ENCODE results near the gene COPS7A.
A peak's percentile ranks its signal among the peaks of the same experiment; 100 is the strongest.

Gene COPS7A, protein sequence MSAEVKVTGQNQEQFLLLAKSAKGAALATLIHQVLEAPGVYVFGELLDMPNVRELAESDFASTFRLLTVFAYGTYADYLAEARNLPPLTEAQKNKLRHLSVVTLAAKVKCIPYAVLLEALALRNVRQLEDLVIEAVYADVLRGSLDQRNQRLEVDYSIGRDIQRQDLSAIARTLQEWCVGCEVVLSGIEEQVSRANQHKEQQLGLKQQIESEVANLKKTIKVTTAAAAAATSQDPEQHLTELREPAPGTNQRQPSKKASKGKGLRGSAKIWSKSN

DNA sequence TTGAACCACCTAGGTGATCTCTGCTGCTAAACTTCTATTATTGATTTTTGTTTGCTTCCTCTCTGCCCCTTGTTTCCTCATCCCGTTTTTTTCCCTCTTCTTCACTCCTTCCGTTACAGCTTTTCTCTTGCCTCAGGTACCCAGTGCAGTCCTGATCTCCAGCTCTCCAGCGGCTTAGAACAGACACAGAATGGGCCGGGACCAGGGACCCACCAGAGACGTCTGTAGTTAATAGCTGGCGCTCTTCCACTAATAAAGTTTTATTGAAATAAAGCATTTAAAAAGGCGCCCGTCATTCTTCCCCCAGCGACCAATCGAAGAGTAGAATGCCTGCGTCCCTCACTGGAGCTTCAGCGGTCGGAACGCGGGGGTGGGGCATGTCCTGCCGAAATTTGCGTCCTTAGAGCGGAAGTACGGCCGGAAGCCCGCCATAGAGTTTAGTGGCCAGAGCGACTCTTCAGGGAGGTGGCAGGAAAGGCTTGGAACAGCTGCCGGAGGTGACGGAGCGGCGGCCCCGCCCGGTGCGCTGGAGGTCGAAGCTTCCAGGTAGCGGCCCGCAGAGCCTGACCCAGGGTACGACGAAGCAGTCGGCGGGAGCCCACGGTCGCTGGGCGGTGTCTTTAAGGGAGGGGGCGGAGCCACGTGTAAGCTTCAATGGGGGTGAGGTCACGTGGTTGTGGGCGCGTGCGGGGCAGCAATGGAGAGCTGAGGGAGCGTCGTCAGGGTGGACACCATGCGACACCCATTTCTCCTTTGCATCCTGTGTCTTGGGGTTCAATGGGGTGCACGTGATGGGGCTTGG is at the start of gene COPS7A:
Gene COPS7A (plus strand): TSS at position 440 of the 802 bp plus-strand sequence. CDS start 611 bp downstream, outside the sequence.
- DNase-seq (ENCODE audit: low read depth in 3 of 3): peak; percentile 93 to 97 (median 95)

DNA sequence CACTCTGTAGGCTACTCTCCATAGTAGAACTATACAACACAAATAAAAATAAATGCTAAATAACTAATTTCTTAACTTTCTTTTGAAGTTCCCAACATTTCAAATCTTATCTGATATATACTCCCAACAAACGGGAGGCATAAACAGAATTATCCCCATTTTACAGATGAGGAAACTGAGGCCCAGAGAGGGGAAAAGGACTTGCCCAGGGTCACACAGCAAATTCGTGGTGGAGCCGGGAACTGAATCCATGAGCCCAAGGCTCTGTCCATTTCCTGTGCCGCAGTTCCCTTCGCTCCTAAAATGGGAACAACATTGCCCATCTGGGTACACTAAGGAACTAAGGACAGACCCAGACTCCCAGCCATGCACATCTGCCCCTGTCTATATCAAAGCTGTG is 46.9 kb upstream of the COPS7A start:
- DNase-seq (ENCODE audit: low read depth in 3 of 3): no peak

DNA sequence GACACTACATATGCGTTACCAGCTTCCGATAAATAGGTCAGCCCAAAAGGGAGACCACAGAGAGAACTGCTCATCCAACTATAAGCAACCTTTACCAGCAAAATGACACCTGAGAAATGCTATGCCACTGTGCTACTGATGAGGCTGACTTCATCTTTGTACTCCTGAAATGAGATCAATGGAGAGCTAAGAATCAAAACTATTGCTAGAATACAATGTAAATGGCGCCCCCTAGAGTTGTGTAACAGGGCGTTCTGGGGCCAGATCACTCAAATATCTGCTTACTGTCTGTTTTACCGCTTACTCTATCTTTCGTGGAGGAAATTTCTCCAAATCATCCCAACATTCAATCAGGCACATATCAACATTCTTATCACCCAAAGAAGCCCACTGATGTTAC is 39.2 kb upstream of the COPS7A start:
- peak in 2 of 3 donors; percentile 22 to 60 for DNase-seq (ENCODE audit: low read depth in 3 of 3)

DNA sequence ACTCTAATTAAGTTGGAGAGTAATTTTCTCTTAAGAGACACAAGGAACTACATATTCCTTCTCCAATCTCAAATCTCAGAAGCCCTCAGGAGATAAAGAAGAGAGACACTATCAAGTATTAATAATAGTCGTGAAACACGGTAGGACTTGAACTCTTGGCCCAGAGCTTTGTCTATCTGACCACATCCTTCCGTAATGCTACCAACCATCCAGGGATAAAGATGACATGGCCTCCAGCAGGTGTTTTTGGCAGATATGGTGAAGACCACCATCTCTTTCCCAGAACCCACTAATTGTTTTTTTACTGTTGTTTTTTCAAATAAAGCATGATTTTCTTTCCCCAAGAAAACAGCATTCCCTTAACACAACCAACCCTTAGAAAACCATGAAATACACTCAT is 38.0 kb upstream of the COPS7A start:
- no peak for DNase-seq (ENCODE audit: low read depth in 3 of 3)

DNA sequence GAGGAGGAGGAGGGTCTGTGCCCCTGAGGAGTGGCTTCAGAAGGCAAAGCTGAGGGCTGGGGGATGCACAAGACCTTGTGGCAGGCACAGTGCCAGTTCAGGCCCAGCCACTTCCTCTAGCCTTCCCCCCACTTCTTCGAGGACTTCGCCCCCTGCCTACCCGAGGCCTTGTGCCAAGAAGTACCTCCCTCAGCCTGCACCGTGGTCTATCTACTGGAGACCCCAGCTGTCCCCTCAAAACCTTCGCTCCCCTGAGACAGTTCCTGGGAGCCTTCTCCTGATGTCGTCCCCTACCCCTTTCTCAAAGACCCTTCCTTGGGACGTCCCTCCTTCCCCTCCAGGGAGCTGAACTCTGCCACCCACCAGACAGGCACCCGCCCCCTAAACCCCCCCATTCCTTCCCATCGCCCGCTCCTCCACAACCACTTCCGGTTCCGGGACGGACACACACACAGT is 35.3 kb upstream of the COPS7A start:
- DNase-seq (ENCODE audit: low read depth in 3 of 3): peak in 1 of 3 donors; percentile 23

DNA sequence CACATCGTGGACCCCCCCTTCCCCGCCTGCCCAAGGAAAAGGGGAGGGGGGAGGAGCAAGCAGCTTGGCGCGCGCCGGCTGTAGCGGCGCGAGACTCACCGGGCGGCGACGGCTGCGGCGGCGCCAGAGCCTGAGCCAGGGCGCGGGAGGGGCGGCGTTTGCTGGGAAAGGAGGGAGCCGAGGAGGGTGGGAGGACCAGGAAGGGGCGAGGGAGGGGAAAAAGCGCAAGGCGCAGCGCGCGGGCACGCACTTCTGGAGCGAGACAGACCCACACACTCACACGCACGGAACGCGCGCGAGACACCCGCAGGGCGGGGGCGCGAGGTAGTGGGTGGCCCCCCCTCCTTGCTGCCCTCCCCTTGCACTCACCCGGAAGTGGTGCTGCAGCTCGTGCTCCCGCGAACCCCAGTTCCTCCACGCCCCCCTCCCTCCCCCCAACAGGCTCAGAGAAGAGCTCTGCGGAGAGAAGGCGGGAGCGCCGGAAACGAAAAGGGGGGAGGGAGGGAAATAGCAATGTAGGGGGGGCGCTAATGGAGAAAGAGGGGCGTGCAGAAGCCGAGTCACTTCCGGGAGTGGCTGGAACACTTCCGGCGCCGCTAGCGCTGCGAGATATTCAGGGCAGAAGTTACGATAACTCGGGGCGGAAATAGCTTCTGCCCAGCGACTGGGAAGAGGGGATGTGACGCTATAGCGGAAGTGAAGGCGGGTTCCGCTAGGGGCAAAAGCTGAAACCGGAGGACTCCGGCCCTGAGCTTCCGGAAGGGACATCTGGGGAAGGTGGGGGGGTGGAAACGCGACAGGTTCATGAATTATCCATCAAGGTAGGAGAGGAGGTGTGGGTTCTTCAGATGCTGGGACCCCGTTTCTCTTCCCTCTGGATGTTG is 34.6 kb upstream of the COPS7A start, which contains the start of gene ZNF384:
Gene ZNF384 (minus strand): TSS at position 377 of the 884 bp plus-strand sequence. CDS start 9,855 bp downstream, outside the sequence.
- peak; percentile 85 to 93 (median 88) for DNase-seq (ENCODE audit: low read depth in 3 of 3)

DNA sequence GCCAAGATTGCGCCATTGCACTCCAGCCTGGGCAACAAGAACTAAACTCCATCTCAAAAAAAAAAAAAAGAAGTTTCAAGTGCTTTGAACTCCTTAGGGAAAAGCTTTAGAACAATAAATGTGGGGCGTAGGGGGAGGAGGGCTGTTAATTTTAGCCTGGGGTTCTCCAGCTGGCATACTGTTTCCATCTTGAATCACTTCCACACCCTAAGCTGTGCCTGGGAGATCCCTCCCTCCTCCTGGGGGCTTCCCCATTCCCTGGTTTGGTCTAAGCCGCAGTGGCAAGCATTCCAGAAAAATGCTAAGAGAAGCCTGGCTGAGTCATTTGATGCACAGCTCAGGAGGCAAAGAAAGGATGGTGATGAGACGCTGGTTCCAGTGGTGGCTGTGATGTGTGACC is 32.4 kb upstream of the COPS7A start:
- no peak for DNase-seq (ENCODE audit: low read depth in 3 of 3)

DNA sequence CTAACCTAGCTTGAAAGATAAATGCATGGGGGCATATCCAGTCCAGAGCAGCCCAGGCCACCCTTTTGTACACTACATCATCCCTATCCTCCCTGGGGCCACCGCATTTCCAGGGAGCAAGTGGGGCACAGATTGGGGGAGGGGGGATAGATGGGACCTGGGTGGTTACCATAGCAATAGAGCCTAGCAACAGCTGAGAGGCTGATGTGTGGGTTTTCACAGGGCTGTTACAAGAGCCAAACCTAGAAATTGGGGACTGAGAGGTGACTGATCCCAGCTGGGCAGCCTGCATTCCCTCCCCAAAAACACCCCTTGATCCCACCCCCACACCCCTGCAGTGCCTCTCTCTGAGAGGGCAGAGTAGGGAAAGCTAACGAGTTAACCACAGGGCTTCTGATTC is 31.0 kb upstream of the COPS7A start:
- no peak for DNase-seq (ENCODE audit: low read depth in 3 of 3)

DNA sequence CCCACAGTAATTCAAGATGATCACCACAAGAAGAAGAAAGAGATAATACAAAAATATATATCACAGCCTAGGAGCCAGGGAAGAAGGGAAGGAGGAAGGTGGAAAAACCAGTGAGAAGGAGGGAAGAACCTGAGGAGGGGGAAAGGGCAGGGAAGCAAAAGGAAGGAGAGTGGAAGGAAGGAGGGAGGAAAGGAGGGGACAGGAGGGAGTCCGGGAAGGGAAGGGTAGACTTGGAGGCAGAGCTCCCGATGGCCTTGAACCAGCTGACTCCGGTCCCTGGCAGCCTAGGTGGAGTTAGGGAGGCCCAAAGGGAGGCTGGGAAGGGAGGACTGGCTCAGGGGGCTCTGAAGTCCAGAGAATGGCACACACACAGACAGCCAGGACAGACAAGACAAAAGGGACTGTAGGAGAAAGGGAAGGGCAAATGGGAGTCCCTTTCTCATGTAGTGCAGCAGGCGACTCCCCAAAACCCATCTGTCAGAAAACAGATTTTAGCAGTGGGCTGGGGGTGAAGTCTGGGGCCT is 30.0 kb upstream of the COPS7A start:
- DNase-seq (ENCODE audit: low read depth in 3 of 3): no peak

DNA sequence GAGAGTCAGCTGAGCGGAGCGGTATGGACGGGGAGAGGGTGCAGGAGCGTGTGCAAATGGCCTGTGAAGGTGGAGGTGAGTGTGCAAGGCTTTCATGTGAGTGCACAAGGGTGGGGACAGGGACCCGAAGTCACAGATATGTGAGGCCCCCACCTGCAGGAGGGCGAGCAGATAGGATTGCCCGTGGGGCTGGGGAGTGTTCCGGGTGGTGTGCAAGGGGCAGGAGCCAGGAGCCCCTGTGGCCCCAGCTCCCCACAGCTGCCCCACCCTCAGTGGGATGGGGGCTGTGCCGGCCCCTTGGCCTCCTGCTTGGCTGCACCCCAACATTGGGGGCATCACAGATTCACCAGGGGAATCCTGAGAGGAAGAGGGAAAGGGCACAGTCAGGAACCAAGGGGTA is 29.1 kb upstream of the COPS7A start:
- no peak for DNase-seq (ENCODE audit: low read depth in 3 of 3)

DNA sequence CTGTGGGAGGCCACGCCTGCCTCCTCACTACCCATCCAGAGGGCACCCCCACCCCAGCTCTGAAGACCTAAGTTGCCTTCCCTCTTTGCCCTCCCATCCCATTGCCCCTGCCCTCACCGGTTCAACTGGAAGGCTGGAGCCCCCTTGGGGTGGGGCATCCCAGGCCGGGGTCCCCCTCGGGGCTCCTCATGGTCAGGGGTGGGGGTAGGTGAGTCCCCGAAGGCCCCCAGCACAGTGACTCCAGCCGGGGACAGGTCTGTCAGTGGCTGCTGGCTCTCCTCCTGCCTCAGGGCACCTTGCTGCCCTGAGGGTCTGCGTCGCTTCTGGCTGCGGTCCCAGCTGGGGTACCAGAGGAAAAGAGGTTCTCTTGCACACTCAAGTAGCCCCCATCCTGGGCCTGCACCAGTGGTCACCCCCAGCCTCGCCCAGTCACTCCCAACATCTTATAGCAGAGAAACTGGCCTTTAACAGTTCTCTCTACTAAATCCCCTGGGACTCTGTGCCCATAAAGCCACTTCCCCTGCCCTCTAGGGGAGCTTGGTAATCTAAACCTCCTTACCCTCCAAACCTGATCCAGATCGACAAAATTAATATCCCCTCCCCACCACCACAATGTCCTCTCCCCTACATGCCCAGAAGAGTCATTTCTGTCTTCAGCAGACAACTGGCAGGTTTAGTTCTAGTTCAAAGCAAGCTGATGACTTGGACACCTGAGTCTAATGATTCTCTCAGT is 28.4 kb upstream of the COPS7A start:
- no peak for DNase-seq (ENCODE audit: low read depth in 3 of 3)

DNA sequence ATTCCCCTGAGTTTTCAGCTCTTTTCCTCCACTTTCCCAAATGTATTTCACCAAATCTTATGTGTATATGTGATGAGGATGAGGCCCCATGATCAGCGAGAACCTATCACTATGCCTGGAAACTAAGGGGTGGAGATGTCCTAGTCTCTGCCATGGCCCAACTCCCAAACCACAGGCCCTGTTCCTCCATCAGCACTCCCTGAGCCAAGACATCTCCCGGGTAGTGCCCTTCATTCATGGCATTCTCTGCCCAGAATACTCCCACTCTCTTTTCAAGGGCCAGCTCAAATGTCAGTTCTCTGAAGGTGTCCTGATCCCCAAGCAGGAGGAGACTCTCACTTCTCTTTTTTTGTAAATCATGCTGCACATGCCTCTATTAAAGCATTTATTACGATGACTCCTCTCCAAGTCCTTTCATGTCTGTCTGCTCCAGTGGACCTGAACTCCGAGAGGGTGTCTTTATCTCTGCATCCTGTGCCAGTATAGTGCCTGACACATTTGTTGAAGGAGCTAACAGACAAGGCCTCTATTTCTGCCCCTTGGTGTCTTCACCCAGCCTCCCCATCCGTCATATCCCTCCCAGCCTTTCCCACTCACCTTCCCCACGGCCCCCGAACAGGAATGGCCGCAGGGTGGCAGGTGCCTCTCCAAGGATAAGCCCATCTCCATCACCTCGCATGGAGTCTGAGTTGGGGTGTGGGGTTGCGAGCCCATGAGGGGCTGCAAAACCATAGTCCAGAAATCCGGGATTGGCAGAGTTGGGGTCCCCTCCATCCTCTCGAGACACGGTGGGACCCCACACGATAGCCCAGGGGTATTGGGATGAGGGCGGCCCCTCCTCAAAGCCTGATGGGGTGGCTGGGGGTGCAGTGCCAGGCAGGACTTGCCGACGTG is 26.9 kb upstream of the COPS7A start:
- DNase-seq (ENCODE audit: low read depth in 3 of 3): no peak

DNA sequence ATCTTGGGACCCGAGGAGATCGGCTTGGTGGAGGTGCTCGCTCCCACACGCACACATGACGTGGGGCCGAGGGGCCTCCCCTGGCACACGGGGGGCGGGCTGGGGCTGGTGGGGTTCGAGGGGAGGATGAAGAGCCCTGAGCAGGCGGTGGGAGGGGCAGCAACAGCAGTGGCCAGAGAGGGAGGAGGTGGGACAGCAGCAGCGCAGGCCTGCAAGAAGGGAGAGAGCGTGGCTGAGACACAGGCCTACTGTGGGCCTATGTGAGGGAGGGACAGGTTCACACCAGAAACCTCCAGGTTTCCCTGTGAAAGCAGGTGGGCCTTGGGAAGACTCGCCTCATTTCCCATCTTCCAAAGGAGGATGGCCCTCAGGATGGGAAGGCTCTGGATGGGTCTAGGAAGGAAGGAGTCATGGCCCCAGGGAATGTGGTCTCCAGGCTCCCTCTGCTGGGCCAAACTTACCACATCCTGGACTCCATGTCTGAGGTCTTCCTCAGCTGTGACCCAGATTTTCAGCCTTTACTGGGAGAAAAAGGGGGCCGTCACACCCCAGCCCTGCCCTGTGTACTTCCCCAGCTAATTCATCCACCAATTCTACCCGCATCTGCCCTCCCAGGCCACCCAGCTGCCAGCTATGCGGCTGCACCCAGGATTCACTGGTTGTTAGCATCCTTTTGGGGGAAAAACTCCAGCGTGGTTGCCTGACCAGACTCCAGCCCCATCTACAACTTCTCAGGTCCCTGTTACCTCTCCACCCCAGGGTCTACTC is 26.1 kb upstream of the COPS7A start:
- DNase-seq (ENCODE audit: low read depth in 3 of 3): no peak

DNA sequence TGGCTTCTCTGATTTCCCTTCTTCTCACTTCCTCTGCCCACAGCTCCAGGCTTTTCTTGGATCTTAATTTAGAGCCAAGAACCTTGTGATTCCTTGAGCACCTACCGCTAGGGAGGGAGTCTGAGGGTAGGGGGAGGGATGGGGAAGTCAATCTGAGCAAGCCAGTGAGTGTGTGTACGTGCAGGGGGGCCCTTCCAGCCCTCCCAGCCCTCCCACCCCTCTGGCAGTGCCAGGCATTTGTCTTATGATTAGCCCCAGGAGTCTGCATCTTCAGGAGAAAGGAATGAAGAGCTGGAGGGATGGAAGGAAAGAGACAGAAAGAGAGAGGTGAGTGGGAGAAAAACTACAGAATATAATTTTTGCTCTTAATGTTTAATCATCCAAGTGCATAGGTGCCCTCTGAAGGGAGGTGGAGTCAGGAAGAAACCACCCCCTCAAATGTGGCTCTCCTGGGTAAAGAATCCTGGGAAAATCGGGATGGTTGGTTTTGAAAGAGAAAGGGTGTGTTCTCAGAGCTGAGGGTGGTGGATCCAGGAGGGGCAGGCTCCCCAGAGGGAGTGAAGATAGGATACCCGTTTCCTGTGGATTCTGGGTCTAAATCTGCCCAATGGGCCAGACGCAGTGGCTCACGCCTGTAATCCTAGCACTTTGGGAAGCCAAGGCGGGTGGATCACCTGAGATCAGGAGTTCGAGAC is 25.3 kb upstream of the COPS7A start:
- DNase-seq (ENCODE audit: low read depth in 3 of 3): no peak

DNA sequence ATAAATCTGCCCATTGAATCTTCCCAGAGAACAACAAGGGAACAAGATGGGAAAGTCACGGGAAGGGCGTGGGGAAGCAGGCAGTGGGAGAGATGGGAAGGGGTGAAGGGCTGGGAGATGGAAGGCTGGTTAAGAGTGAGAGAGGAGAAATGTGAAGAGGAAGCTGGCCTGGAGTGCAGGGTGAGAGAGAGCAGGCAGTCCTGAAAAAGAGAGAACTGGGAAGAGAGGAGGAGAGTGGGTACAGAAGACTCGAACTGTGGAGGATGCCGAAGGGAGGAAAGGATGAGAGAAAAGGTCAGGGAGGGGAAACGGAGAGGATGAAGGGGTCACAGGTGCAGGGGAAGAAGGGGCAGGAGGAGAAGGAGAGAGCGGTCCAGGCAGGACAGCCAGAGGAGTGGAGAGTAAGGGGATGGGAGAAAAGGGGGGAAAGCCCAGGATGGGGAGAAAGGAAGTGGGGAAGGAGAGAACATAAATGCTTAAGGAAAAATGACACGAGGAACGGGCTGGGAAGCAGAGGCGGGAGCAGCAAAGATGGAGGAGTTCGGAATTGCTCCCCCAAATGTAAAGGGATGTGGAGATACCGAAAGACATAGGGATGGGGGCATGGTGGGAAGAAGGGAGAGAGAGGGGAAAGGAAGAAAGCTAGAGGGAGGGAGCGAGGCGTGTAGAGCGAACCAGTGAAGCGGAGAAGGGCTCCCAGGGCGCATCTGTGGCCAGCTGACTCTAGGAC is 24.4 kb upstream of the COPS7A start:
- DNase-seq (ENCODE audit: low read depth in 3 of 3): no peak

DNA sequence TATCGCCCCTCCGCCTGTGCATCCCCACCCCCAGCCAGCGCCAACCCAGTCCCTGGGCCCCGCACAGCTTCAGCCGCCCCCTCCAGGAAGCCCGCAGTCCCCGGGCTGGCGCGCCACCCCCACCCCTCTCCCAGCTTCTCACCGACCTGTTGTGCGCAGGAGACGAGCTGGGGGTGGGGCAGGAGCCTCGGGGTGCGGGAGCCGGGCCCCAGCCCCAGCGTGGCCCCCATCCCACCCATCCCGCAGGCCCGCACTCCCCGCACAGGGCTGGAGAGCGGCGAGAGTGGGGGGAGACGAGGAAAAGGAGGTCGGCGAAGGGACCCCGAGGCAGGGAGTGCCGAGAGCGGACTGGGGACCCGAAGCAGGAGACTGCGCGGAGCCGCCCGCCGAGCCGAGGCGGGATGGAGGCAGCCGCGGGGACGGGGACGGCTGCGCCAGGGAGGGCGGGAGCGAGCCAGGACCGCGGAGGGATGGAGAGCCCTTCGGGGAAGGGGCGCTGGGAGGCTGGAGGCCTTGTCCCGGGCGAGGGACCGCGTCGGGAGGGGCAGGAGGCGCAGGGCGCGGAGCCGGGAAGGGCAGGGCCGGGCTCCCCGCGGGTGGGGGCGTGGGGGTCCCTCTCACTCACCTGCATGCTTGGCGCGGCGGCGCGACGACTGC is 23.7 kb upstream of the COPS7A start:
- peak in 1 of 3 donors; percentile 27 for DNase-seq (ENCODE audit: low read depth in 3 of 3)

DNA sequence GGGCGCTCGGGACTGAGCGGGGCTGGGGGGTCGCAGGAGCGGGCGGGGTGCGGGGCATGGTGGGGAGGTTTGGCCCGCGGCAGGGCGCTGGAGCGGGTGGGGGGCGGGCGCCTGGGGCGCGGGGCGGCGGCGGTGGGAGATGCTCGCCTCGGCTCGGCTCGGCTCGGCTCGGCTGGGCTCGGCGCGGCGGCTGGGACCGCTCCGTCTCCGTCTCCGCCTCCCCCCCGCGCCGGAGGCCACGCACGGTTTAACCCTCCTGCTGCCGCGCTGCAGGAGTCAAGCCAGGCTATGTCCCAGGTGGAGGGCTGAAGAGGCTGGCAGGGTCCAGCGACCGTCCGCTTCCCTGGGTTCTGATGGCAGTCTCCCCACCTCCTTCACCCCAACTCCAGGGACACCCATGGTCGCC is 23.2 kb upstream of the COPS7A start, which contains the start of gene PIANP:
Gene PIANP (minus strand): TSS at position 170 of the 406 bp plus-strand sequence. CDS start 2,754 bp downstream, outside the sequence.
- peak in 1 of 3 donors; percentile 45 for DNase-seq (ENCODE audit: low read depth in 3 of 3)
